Endothelial cell (in vitro differentiated cells): ENCODE measurements around the gene NUMA1. TPM values are rescaled to one million over a fixed set of nuclear protein-coding genes. Genes with fewer than 3 reads are reported as not detected.

Experiments used
- DNase-seq: peaks from one replicate; pipeline ENCODE4 v3.0.0; 2021; ENCODE audit warnings: low spot score
- H3K27ac Mint-ChIP-seq: one replicate; pipeline ENCODE4 v1.8.0; 2021; ENCODE audit warnings: mixed read lengths, inconsistent platforms; ENCODE audit not compliant: unreplicated experiment
- H3K27me3 Mint-ChIP-seq: one replicate; pipeline ENCODE4 v1.8.0; 2021; ENCODE audit warnings: mild to moderate bottlenecking, moderate library complexity, mixed read lengths, inconsistent platforms; ENCODE audit not compliant: unreplicated experiment
- H3K36me3 Mint-ChIP-seq: one replicate; pipeline ENCODE4 v1.8.0; 2021; ENCODE audit warnings: mild to moderate bottlenecking, low read depth, mixed read lengths, inconsistent platforms; ENCODE audit not compliant: unreplicated experiment
- H3K4me1 Mint-ChIP-seq: one replicate; pipeline ENCODE4 v1.8.0; 2021; ENCODE audit warnings: mild to moderate bottlenecking, mixed read lengths, inconsistent platforms; ENCODE audit not compliant: unreplicated experiment
- H3K4me3 Mint-ChIP-seq: one replicate; pipeline ENCODE4 v1.8.0; 2021; ENCODE audit warnings: mild to moderate bottlenecking, mixed read lengths, inconsistent platforms; ENCODE audit not compliant: unreplicated experiment
- H3K9me3 Mint-ChIP-seq: one replicate; pipeline ENCODE4 v1.8.0; 2021; ENCODE audit warnings: mixed read lengths, inconsistent platforms; ENCODE audit not compliant: unreplicated experiment
- CTCF ChIP-seq: fragments of 200-600 bp; sonication (generic); IDR thresholded peaks from one replicate; pipeline ENCODE4 v1.5.0; 2021; ENCODE audit warnings: antibody characterized with exemption; ENCODE audit not compliant: unreplicated experiment
- total RNA-seq: library from RNA; stranded (reverse); fragmentation: NEBNext Ultra II Directional; extraction: Animal tissue kit (Norgen Biotek cat#: 25700); gene quantifications from one replicate; pipeline ENCODE4 v1.2.1, GENCODE V29; 2021; ENCODE audit not compliant: unreplicated experiment

NUMA1 gene
- total RNA-seq, 1 donor from 2014 or later, result 173 TPM

GRCh38 chr11:72037554-72038311 lies 42.6 kb downstream of the NUMA1 start:
- no peak for DNase-seq

GRCh38 chr11:72036687-72037086 lies 43.7 kb downstream of the NUMA1 start:
- Mint-ChIP-seq H3K36me3 (peaks cover 14% of the 10 kb centered on the region), H3K4me1 (no peaks in the 10 kb centered on the region), H3K9me3 (no peaks in the 10 kb centered on the region), H3K4me3 (no peak overlapping the region), H3K27me3 (no peaks in the 10 kb centered on the region), H3K27ac (no peak overlapping the region)
- no peak for DNase-seq
- no peak for TF ChIP-seq CTCF

More at GRCh38 chr11:72037554-72038311, 42.6 kb downstream of the NUMA1 start:
- no peaks in the 10 kb centered on the region for H3K4me1 Mint-ChIP-seq
- no peak overlapping the region for H3K27ac Mint-ChIP-seq
- no peaks in the 10 kb centered on the region for H3K9me3 Mint-ChIP-seq
- H3K36me3 Mint-ChIP-seq, result peaks cover 18% of the 10 kb centered on the region
- no peak for TF ChIP-seq CTCF
- H3K4me3 Mint-ChIP-seq, result no peak overlapping the region
- no peaks in the 10 kb centered on the region for H3K27me3 Mint-ChIP-seq

- no peak overlapping the region for H3K27ac Mint-ChIP-seq
Observed at GRCh38 chr11:72030472-72031045, 49.8 kb downstream of the NUMA1 start.

GRCh38 chr11:72026090-72026489 lies 54.3 kb downstream of the NUMA1 start:
- peaks cover 2% of the 10 kb centered on the region for H3K27me3 Mint-ChIP-seq
- H3K4me1 Mint-ChIP-seq, result peaks cover 11% of the 10 kb centered on the region
- TF ChIP-seq CTCF, result no peak
- H3K4me3 Mint-ChIP-seq, result no peak overlapping the region
- H3K27ac Mint-ChIP-seq, result no peak overlapping the region
- no peak for DNase-seq
- peaks cover 34% of the 10 kb centered on the region for H3K36me3 Mint-ChIP-seq
- H3K9me3 Mint-ChIP-seq, result no peaks in the 10 kb centered on the region

More at GRCh38 chr11:72030472-72031045, 49.8 kb downstream of the NUMA1 start:
- Mint-ChIP-seq H3K27me3 (peaks cover under 1% of the 10 kb centered on the region), H3K9me3 (no peaks in the 10 kb centered on the region), H3K4me1 (peaks cover 11% of the 10 kb centered on the region), H3K4me3 (no peak overlapping the region), H3K36me3 (peaks cover 20% of the 10 kb centered on the region)
- DNase-seq, result no peak
- no peak for TF ChIP-seq CTCF
